C4-2B (cell line): ENCODE measurements around the gene OR2L8.

Experiments
- H3K27ac ChIP-seq: fragments of 450-650 bp; 2 replicates; pipeline ENCODE4 v1.5.1; 2017
- ZFX ChIP-seq: fragments of 450-650 bp; IDR thresholded peaks from 2 replicates; pipeline ENCODE4 v1.6.1; 2017
- TF ChIP-seq, protein P1 (sequence below): fragments of 450-650 bp; conservative IDR thresholded peaks from 2 replicates; pipeline ENCODE4 v1.5.1; 2017; ENCODE audit warnings: mild to moderate bottlenecking

OR2L8 gene, protein sequence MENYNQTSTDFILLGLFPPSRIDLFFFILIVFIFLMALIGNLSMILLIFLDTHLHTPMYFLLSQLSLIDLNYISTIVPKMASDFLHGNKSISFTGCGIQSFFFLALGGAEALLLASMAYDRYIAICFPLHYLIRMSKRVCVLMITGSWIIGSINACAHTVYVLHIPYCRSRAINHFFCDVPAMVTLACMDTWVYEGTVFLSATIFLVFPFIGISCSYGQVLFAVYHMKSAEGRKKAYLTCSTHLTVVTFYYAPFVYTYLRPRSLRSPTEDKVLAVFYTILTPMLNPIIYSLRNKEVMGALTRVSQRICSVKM

DNA sequence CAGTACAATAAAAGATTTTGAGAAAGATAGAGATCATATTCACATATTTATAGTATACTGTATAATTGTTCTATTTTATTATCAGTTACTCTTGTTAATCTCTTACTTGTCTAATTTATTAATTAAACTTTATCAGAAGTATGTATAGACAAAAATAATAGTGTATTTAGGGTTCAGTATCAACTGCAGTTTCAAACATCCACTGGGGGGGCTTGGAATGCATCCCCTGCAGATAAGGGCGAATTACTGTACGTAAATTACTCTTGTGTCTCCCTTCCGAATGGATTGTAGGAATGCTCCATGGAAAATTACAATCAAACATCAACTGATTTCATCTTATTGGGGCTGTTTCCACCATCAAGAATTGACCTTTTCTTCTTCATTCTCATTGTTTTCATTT lies at the start of gene OR2L8:
Gene OR2L8 (plus strand): TSS at position 301 of the 400 bp plus-strand sequence. CDS start 0 bp downstream, at position 301.
- no peak within 1 kb of the TSS for H3K27ac ChIP-seq
- TF ChIP-seq, protein P1, sequence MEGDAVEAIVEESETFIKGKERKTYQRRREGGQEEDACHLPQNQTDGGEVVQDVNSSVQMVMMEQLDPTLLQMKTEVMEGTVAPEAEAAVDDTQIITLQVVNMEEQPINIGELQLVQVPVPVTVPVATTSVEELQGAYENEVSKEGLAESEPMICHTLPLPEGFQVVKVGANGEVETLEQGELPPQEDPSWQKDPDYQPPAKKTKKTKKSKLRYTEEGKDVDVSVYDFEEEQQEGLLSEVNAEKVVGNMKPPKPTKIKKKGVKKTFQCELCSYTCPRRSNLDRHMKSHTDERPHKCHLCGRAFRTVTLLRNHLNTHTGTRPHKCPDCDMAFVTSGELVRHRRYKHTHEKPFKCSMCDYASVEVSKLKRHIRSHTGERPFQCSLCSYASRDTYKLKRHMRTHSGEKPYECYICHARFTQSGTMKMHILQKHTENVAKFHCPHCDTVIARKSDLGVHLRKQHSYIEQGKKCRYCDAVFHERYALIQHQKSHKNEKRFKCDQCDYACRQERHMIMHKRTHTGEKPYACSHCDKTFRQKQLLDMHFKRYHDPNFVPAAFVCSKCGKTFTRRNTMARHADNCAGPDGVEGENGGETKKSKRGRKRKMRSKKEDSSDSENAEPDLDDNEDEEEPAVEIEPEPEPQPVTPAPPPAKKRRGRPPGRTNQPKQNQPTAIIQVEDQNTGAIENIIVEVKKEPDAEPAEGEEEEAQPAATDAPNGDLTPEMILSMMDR: no peak
- TF ChIP-seq ZFX: no peak

- no peak for TF ChIP-seq ZFX
- TF ChIP-seq, protein P1: no peak
- H3K27ac ChIP-seq: no peak overlapping the region
Observed at GRCh38 chr1:247904122-247904521, 44.5 kb upstream of the OR2L8 start.

- no peak for TF ChIP-seq ZFX
- TF ChIP-seq, protein P1: no peak
- H3K27ac ChIP-seq: no peak overlapping the region
Observed at GRCh38 chr1:247905181-247905580, 43.5 kb upstream of the OR2L8 start.

GRCh38 chr1:247905910-247906503 lies 42.7 kb upstream of the OR2L8 start:
- no peak for TF ChIP-seq ZFX
- TF ChIP-seq, protein P1: no peak
- no peak overlapping the region for H3K27ac ChIP-seq

- no peak overlapping the region for H3K27ac ChIP-seq
- TF ChIP-seq, protein P1: no peak
- TF ChIP-seq ZFX: no peak
Observed at GRCh38 chr1:247906504-247907047, 42.1 kb upstream of the OR2L8 start.

DNA sequence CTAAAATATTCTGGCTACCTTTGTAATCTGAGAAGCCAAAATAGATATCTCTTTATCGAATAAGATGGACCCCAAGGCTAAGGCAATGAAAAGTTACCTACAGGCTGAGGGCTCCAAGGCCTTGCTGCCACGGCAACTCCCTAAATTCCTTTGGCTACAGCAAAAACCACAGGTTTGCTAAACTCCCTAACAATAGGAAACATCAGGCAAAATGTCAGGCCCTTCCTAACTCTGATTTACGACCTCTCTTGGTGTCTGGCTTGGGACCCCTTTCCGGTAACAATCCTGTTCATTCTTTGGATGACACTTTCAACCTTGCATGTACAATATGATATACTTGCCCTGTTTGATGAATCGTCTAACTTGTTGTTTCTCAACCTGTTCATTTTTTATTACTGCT lies 39.9 kb upstream of the OR2L8 start:
- TF ChIP-seq, protein P1: no peak
- no peak for TF ChIP-seq ZFX

GRCh38 chr1:247913786-247914185 lies 34.9 kb upstream of the OR2L8 start:
- H3K27ac ChIP-seq: no peak overlapping the region
- TF ChIP-seq ZFX: no peak
- TF ChIP-seq, protein P1: no peak

More for the DNA sequence above, 39.9 kb upstream of the OR2L8 start:
- no peak overlapping the region for H3K27ac ChIP-seq
